GM12875 (cell line): ENCODE data around the gene KHDC1.
A peak's percentile ranks its signal among the peaks of the same experiment; 100 is the strongest.
"Not testable (repeated sequence)": the region's sequence is repeated elsewhere in the genome, so short reads cannot be mapped to it uniquely, and the experiment has no call there.

Experiments used
- H3K4me3 ChIP-seq: one replicate; pipeline ENCODE4 v1.5.1; 2011; ENCODE audit warnings: low read depth, low read length, control low read depth
- TF ChIP-seq, protein P1 (sequence below): IDR thresholded peaks from 2 replicates; pipeline ENCODE4 v1.5.1; 2011; ENCODE audit warnings: low read depth, mild to moderate bottlenecking, control low read depth, inconsistent platforms, low read length, moderate library complexity, borderline replicate concordance; ENCODE audit not compliant: insufficient read depth

Gene KHDC1

DNA sequence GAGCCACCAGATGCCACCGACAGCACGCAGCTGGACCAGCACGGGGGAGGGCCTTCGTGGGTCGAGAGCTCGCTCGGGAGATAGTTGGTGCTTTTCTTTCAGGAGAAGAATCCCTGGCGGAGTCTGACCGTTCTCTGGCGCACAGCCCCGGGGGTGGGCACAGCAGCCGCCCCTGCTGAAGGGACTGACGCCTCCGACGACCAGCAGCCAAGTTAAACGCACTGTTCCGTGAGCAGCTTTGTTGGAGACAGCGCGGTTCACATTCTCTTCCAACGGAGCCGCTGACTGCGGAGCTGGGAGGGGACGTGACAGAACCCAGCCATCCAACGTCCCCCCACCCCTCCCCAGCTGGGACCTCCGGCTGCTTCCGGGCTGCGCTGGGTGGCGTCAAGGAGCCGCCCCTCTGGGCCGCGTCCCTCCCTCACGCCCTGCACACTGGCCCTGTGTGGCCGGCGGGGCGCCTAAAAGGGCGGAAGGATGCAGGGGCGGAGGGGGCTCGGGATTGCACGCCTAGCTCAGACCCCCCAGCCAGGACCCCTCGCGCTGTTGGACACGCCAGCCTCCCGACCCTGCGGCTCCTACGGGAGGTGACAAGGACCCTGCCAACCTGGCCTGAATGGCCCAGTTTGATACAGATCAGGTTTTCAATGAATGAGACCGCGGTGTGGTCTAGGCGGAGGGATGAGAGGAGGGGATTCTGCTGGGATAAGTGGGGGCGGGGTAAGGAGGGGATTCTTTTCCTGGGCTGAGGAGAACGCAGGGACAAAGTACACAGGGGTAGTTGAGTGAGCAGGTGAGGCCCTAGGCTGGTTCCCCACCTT, 36.4 kb upstream of the KHDC1 start:
- TF ChIP-seq, protein P1, sequence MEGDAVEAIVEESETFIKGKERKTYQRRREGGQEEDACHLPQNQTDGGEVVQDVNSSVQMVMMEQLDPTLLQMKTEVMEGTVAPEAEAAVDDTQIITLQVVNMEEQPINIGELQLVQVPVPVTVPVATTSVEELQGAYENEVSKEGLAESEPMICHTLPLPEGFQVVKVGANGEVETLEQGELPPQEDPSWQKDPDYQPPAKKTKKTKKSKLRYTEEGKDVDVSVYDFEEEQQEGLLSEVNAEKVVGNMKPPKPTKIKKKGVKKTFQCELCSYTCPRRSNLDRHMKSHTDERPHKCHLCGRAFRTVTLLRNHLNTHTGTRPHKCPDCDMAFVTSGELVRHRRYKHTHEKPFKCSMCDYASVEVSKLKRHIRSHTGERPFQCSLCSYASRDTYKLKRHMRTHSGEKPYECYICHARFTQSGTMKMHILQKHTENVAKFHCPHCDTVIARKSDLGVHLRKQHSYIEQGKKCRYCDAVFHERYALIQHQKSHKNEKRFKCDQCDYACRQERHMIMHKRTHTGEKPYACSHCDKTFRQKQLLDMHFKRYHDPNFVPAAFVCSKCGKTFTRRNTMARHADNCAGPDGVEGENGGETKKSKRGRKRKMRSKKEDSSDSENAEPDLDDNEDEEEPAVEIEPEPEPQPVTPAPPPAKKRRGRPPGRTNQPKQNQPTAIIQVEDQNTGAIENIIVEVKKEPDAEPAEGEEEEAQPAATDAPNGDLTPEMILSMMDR, result no peak
- no peak overlapping the region for H3K4me3 ChIP-seq

DNA sequence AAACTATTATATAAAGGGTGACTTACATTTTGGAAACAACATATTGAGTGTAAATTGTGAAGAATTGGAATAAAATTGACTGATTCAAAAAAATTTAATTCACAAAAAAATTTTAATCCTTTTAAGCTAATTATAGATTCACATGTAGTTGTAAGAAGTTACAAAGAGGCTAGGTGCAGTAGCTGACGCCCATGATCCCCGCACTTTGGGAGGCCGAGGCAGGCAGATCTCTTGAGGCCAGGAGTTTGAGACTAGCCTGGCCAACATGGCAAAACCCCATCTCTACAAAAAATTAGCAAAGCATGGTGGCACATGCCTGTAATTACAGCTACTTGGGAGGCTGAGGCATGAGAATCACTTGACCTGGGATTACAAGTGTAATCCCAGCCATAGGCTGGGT, 30.3 kb upstream of the KHDC1 start:
- H3K4me3 ChIP-seq, result no peak overlapping the region
- TF ChIP-seq, protein P1, result no peak

GRCh38 chr6:73290435-73290834, 27.4 kb upstream of the KHDC1 start:
- H3K4me3 ChIP-seq, result no peak overlapping the region
- TF ChIP-seq, protein P1, result no peak

DNA sequence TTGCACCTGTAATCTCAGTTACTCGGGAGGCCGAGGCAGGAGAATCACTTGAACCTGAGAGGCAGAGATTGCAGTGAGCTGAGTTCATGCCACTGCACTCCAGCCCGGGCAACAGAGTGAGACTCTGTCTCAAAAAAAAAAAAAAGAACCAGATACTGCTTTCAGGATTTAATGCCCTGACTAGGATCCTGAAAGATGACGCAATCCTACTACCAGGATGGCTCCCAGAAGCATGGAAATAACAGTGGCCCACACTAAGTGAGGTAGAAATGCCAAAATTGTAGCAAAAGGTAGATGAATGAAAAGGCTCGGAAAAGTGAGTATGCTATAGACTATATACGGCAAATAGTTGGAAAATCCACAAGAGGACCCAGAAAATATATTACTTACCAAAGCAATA, 23.8 kb upstream of the KHDC1 start:
- TF ChIP-seq, protein P1, result no peak
- no peak overlapping the region for H3K4me3 ChIP-seq

GRCh38 chr6:73285674-73286283, 22.8 kb upstream of the KHDC1 start:
- TF ChIP-seq, protein P1, result 0 out of 2 replicates have a peak, but pooled peaks have one; percentile 17
- no peak overlapping the region for H3K4me3 ChIP-seq

DNA sequence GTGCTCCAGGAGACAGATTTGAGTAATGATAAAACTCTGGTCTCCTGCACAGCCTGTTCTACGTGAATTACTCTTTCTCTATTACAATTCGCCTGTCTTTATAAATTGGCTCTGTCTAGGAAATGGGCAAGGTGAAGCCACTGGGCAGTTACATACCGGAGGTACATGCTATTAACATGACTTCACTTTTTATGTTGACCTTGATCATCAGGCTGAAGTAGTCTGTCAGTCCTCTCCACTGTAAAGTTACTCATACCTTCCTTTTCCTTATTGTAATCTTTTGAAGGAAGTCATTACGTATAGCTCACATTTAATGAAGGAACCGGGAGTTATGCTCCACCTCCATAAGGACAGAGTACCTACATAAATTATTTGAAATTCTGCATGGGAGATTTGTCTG, 19.9 kb upstream of the KHDC1 start:
- H3K4me3 ChIP-seq, result no peak overlapping the region
- TF ChIP-seq, protein P1, result no peak

- H3K4me3 ChIP-seq, result not testable (repeated sequence)
Measured at GRCh38 chr6:73281684-73282083, 18.7 kb upstream of the KHDC1 start.

DNA sequence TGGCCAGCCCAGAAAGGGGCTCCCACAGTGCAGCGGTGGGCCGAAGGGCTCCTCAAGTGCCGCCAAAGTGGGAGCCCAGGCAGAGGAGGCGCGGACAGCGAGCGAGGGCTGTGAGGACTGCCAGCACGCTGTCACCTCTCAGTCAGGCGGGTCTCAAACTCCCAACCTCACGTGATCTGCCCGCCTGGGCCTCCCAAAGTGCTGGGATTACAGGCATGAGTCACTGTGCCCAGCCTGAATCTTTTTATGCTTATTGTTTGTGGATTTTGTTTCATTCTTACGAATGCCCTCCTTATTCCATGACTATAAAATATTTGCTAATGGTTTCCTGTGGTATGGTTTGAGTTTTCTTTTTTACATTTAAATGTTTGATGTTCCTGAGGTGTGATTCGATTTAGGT, 6.3 kb upstream of the KHDC1 start:
- H3K4me3 ChIP-seq, result not testable (repeated sequence)

GRCh38 chr6:73268896-73269295, 5.9 kb upstream of the KHDC1 start:
- H3K4me3 ChIP-seq, result not testable (repeated sequence)
